ENCODE measurements around the gene PLEKHH2.
A peak's percentile ranks its signal among the peaks of the same experiment; 100 is the strongest.
"Not testable (repeated sequence)": the region's sequence is repeated elsewhere in the genome, so short reads cannot be mapped to it uniquely, and the experiment has no call there.

The PLEKHH2 gene

DNA sequence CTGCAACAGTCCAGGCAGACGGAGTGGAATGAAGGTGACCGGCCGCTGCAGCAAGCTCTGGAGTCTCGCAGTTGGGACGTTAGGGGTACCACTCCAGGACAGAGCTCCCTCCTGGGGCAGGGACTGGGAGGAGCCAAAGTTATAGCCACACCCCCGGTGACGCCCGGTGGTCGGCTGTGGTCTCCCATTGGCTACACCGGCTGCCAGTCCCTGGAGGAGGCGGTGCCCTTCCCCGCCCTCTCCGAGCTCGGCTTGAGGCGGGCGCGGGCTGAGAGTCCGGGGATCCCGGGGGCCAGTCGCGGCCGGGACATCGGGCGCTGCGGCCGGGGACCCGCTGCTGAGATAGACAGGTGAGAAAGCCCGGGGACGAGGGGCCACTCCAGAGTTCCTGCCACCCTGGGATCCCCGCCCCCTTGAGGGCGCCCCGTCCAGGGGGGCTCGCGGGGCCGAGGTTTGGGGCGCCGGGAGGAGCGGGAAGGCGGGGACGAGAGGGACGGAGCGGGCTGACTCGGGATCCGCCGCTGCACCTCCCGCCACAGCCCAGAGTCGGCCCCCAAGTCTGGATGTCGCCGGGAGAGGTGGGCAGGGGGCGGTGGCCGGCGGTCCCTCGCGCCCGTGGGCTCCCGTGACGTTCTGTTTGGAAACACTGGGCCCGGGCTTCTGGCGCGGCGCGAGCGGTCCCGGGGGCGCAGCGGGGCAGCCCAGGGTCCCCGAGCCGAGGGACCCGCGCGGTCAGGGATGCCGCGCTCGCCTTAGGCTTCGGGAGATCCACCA lies at the start of gene PLEKHH2:
Gene PLEKHH2, plus strand, starts transcription at position 231 of the 774 bp plus-strand sequence. CDS start 7,414 bp downstream, outside the sequence.
- peak; percentile 91 for DNase-seq

GRCh38 chr2:43592443-43592842 lies 44.6 kb upstream of the PLEKHH2 start:
- DNase-seq: no peak

DNA sequence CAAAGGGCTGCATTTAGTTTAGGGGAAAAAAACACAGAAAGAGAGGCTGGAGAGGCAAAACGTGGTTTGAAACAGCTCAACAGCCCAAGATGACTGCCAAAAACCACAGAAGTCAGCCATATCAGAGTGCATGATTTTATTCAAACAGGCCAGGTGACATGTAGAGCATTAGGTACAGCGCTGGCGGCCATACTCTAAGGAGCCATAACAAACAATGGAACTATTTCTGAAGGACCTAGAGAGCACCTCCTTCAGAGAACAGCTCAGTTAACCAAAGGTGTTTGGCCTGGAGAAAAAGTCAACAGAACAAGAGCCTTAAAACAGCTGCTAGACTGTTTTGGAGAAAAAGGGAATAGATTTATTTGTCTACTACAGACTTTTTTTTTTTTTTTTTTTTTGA lies 43.8 kb upstream of the PLEKHH2 start:
- DNase-seq: no peak

DNA sequence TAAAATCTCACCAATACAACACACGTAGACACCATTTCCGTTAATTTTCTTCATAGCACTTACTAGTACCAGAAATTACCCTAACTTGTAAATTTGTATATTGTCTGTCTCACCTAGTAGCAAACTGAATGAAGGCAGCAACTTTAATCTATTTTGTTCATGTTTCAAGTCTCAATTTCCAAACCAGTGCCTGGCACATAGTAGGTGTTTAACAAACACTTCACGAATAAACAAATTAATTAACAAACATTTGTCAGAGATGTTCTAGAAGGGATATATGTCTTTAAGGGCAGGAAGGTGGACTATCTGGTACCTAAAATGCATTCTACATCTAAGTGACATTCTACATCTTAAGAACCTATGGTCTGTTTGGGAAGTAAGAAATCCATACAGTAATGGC lies 42.2 kb upstream of the PLEKHH2 start:
- DNase-seq: no peak

DNA sequence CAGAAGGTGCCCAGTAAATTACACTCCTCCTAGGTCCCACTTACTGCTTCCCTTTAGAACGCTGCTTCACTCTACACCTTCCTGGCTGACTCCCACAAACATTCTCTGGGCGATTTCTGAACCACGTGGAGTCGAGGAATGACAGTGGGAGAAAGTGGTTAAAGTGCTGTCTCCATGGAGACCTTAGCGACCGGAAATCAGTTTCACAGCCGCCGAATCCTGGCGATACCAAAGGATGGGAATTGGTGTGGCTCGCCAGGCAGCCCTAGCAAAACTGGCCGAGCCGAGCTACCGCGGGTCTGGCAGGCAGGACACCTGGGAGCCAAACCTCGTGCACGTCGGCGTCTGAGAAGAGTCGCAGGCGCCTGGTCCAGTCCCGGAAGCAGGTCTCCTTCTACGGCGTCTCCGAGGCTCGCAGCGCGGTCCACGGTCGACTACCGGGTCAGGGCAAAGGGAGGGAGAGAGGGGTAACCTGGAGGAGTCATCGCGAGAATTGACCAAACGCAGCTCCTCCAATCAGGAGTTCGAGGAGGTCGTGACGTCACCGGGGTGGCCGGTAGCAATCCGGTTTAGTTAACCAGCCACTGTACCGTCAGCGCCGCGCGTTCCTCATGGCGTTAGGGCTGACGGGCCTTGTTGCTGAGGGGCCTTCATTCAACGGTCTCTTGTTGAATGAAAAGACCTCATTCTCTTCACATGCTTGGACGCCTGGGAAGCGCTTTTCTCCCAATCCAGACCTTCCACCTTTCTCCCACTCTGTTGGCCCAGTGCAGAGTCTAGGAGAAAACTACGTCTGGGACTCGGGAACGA lies 41.3 kb upstream of the PLEKHH2 start, which contains the start of gene THADA:
Gene THADA, minus strand, starts transcription at position 436 of the 810 bp plus-strand sequence. CDS start 3,646 bp downstream, outside the sequence.
- peak; percentile 99 for DNase-seq

DNA sequence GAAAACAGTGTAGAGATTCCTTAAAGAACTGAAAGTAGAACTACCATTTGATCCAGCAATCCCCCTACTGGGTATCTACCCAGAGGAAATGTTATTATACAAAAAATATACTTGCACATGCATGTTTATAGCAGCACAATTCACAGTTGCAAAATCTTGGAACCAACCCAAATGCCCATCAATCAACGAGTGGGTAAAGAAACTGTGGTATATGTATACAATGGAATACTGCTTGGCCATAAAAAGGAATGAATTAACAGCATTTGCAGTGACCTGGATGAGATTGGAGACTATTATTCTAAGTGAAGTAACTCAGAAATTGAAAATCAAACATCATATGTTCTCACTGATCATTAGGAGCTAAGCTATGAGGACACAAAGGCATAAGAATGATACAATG lies 36.5 kb upstream of the PLEKHH2 start:
- not testable (repeated sequence) for DNase-seq

- no peak for DNase-seq
Measured at GRCh38 chr2:43604674-43605073, 32.4 kb upstream of the PLEKHH2 start.

DNA sequence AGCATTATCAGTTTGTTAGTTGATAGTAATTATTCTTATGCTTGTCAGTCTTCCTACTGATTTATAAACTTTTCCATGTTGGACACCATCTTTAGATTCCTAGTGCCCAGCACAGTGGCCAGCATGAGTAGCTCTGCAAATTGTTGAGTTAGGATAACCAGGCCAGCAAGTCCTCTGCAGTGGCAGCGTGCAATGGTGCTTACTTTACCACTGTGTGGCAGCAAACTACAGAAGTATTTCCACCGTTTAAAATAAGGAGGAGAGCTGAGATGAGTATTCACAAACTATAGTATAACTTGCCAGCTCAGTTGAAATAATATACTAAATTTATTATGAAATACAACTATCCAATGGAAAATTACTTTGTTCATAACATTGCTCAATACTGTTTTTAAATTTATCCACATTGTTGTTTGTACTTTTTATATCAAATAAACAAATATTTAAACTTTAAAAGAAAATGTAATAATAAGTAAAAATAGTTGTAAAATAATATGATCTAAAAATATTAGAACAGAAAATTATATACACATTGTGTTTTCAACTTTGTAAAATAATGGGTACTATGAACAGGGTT lies 31.9 kb upstream of the PLEKHH2 start:
- DNase-seq: peak; percentile 52

- no peak for DNase-seq
Measured at GRCh38 chr2:43605851-43606250, 31.2 kb upstream of the PLEKHH2 start.

DNA sequence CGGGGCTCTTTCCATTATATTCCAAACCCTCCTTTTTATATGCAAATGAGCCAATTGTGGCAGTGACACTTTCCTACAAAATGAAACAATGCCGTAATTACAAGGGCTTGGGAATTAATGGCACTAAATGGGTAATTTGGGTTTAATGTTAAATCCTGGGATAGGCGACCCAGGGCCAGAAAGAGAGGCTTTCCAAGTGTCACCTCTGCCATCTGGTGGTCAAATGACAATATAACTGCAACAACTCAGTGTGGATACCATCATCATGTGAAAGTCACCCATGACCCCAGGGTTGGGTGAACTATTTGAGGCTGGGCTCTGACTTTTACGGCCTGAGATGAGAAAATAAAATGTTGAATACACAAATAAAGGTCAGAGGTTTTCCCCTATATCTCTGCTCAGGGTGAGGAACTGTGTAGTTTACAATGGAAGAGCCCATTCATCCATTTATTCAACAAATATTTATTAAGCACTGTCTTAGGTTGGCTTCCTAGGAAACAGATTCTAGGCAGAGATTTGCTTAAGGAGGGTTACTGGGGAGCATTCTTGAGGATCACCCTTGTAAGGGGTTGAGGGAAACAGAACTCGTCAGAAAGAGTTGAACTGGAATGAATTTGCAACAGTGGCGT lies 27.7 kb upstream of the PLEKHH2 start:
- peak; percentile 65 for DNase-seq

GRCh38 chr2:43610361-43610760 lies 26.7 kb upstream of the PLEKHH2 start:
- no peak for DNase-seq

DNA sequence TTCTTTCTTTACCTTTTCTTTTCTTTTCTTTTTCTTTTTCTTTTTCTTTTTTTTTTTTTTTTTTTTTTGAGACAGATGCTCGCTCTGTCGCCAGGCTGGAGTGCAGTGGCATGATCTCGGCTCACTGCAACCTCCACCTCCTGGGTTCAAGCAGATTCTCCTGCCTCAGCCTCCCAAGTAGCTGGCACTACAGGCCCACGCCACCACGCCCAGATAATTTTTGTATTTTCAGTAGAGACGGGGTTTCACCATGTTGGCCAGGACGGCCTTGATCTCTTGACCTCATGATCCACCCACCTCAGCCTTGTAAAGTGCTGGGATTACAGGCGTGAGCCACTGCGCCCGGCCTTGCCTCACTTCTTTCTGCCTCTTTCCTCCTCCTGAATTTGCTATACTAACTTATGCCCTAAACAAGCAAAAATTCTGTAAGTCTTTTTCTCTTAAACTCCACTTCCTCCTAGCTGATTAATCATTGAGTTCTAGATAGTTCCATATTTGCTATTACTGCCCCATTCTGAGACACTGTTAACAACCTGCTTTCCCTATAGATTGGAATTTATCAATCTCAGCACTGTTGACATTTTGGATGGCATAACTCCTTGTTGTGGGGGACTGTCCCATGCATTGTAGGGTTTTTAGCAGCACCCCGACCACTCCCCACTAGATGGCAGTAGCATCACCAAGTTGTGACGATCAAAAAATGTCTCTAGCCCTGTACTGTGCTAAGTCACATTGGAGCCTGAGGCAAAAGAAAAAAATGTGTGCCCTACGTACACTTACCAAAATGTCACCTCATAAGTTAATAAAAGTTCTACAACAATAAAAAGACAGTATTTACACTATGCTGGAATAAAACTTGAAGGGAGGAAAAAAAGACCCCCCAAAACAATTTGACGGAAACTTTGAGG lies 24.8 kb upstream of the PLEKHH2 start:
- DNase-seq: peak; percentile 82

GRCh38 chr2:43612944-43613343 lies 24.1 kb upstream of the PLEKHH2 start:
- no peak for DNase-seq

DNA sequence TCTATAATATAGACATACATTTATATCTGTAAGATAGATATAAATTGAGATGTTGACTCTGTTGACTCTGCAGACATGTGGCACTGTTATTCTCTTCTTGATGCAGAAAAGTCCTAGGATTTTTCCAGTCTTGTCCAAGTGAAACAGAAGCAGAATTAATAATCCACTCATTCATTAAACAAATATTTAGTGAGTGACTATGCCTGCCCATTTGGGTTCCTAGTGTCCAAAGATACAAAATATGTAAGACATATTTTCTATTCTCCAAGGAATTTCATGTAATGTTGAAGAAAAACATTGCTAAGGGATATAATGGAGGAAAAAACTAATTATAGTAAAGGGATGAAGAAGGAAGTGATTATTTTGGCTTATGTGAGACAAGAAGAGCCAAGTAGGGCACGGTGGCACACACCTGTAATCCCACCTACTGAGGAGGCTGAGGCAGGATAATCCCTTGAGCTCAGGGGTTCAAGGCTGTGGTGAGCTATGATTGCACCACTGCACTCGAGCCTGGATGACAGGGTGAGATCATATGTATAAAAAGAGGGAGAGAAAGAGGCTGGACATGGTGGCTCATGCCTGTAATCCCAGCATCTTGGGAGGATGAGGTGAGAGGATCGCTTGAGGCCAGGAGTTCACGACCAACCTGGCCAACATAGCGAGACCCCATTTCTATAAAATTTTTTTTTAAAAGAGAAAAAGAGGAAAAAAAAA lies 19.9 kb upstream of the PLEKHH2 start:
- no peak for DNase-seq

DNA sequence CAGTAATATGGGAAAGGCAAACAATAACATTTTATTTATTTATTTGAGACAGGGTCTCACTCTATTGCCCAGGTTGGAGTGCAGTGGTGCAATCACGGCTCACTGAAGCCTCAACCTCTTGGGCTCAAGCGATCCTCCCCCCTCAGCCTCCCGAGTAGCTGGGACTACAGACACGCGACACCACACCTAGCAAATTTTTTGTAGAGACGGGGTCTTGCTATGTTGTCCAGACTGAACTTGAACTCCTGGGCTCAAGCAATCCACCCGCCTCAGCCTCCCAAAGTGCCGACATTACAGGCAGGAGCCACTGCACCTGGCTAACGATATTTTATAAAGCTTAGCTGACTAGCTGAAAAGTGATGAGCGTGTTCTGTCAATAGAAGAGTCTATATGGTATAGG lies 17.5 kb upstream of the PLEKHH2 start:
- no peak for DNase-seq

- DNase-seq: no peak
Measured at GRCh38 chr2:43622931-43623451, 14.1 kb upstream of the PLEKHH2 start.

- no peak for DNase-seq
Measured at GRCh38 chr2:43631618-43632317, 5.3 kb upstream of the PLEKHH2 start.

GRCh38 chr2:43634604-43635306 lies 2.3 kb upstream of the PLEKHH2 start:
- no peak for DNase-seq

DNA sequence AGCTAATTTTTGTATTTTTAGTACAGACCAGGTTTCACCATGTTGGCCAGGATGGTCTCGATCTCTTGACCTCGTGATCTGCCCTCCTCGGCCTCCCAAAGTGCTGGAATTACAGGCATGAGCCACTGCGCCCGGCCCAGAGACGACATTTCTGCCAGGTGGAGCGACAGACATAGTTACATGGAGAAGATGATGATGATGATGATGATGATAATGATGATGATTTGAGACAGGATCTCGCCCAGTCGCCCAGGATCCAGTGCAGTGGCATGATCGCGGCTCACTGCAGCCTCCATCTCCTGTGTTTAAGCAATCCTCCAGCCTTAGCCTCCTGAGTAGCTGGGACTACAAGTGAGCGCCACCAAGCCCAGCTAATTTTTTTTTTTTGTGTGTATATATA lies 907 bp upstream of the PLEKHH2 start:
- not testable (repeated sequence) for DNase-seq

DNA sequence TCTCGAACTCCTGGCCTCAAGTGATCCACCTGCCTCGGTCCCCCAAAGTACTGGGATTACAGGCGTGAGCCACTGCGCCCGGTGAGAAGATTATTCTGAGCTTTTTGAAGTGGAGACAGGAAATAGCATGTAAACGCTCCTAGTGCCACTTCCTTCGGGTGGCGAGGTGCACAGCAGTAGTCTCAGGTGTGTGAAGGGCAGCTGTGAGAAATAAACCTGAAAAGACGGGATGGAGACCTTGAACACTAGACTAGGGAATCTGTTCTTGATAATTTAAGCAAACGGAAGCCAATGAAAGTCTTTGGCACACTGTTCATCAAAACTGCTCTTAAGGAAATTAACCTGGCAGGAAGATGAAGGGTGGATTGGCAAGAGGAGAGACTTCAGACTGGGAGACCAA lies 439 bp upstream of the PLEKHH2 start:
- peak; percentile 19 for DNase-seq

Data from activated CD4-positive, alpha-beta T cell treated with anti-CD3 and anti-CD28 coated beads, Interleukin-2, Interleukin-6, amounts not matched to agents 100 ng/mL and 50 ng/mL, durations not matched to agents 16 hours and 8 hours (primary cell).